HepG2 (cell line): Measurements from ENCODE around the gene CCDC57. TPM values are rescaled to one million over a fixed set of nuclear protein-coding genes. Genes with fewer than 3 reads are reported as not detected.

ENCODE experiments used
- ATAC-seq: fragments of 200-7000 bp; cut with Tn5 transposase; 3 replicates; pipeline ENCODE4 v1.9.1; 2020; ENCODE audit warnings: mild to moderate bottlenecking, moderate library complexity
- BruUV-seq: library from RNA; stranded (reverse); fragments of 400-500 nt; replicated peaks from 2 replicates; lab custom pipeline; 2021; lab: Mats Ljungman, UMichigan
- CTCF ChIA-PET: fragments of 300-600 bp; formaldehyde crosslinking; extraction: SDS; loops from one replicate; lab custom pipeline; 2021; ENCODE audit warnings: low total read pairs, inconsistent platforms, low intra/inter-chr PET ratio; lab: Yijun Ruan, JAX
- POLR2A ChIA-PET: fragments of 350-600 bp; sonication (Branson Sonifier 250); formaldehyde crosslinking; loops from one replicate; lab custom pipeline; 2020; ENCODE audit warnings: antibody characterized with exemption, inconsistent platforms; lab: Yijun Ruan, JAX
- DNase-seq: peaks from one replicate; pipeline ENCODE4 v3.0.0-alpha.2; 2015; ENCODE audit warnings: low spot score
- FAIRE-seq: peaks from 3 replicates; lab custom pipeline; 2011; peaks lifted over from hg19 to GRCh38; lab: Jason Lieb, UNC
- H2AFZ ChIP-seq: one replicate; pipeline ENCODE4 v1.6.1; 2011; ENCODE audit warnings: low read length, inconsistent platforms
- H3K27ac ChIP-seq: fragments of 300-600 bp; 3 replicates; pipeline ENCODE4 v1.8.0; 2011; ENCODE audit warnings: mixed run types, mild to moderate bottlenecking, mixed read lengths, low read length, inconsistent platforms; ENCODE audit not compliant: insufficient read depth; ENCODE audit errors: extremely low read length
- H3K27me3 ChIP-seq, 2 experiments: fragments of 200-600 bp in 1 of 2; 2 replicates in 1 of 2; 3 replicates in 1 of 2; pipeline versions ENCODE4 v1.6.0 to v1.8.0; 2011; ENCODE audit warnings: low read length in 2 of 2, mild to moderate bottlenecking in 2 of 2, moderate library complexity in 2 of 2, inconsistent platforms in 1 of 2; ENCODE audit not compliant: insufficient read depth in 2 of 2, control insufficient read depth in 1 of 2
- H3K36me3 ChIP-seq, 2 experiments: fragments of 200-600 bp in 1 of 2; replicated peaks in 1 of 2; 2 replicates in 1 of 2; 3 replicates in 1 of 2; pipeline versions ENCODE4 v1.5.1 to v1.8.0; 2011; ENCODE audit warnings: low read length in 2 of 2, inconsistent platforms in 1 of 2; ENCODE audit not compliant: insufficient read depth in 2 of 2, control insufficient read depth in 1 of 2
- H3K4me1 ChIP-seq: 2 replicates; pipeline ENCODE4 v1.5.1; 2012; ENCODE audit warnings: low read length, inconsistent platforms; ENCODE audit not compliant: insufficient read depth
- H3K4me2 ChIP-seq: 2 replicates; pipeline ENCODE4 v1.6.0; 2011; ENCODE audit warnings: low read depth, low read length, inconsistent platforms
- H3K4me3 ChIP-seq, 3 experiments: fragments of 200-600 bp in 1 of 3; sonication (generic), shearing (Covaris generic) in 1 of 3; replicated peaks in 1 of 3; 2 replicates each; pipeline ENCODE4 v1.5.1; 2011 to 2016; ENCODE audit warnings: low read length in 3 of 3, inconsistent platforms in 2 of 3, low read depth in 2 of 3, mild to moderate bottlenecking in 2 of 3, control low read depth in 1 of 3, mixed read lengths in 1 of 3; ENCODE audit not compliant: insufficient read depth in 1 of 3
- H3K79me2 ChIP-seq: one replicate; pipeline ENCODE4 v1.6.1; 2011; ENCODE audit warnings: low read length, inconsistent platforms; ENCODE audit not compliant: insufficient read depth
- H3K9ac ChIP-seq: 2 replicates; pipeline ENCODE4 v1.6.0; 2011; ENCODE audit warnings: mild to moderate bottlenecking, low read depth, low read length, inconsistent platforms; ENCODE audit not compliant: insufficient read depth
- H3K9me3 ChIP-seq: 2 replicates; pipeline ENCODE4 v1.5.1; 2012; ENCODE audit warnings: mild to moderate bottlenecking, low read length
- H4K20me1 ChIP-seq: 2 replicates; pipeline ENCODE4 v1.6.0; 2011; ENCODE audit warnings: inconsistent platforms, mild to moderate bottlenecking, low read length, moderate library complexity; ENCODE audit not compliant: insufficient read depth
- ATF7 ChIP-seq, 2 experiments: fragments of 450-650 bp in 1 of 2; sonication (generic) in 1 of 2; formaldehyde crosslinking in 1 of 2; IDR thresholded peaks; 2 replicates each; pipeline versions ENCODE4 v1.4.0 to v1.6.1; 2016 to 2020; ENCODE audit warnings: antibody characterized with exemption in 1 of 2, mild to moderate bottlenecking in 1 of 2, missing genetic modification reagents in 1 of 2
- CHD2 ChIP-seq: IDR thresholded peaks from 2 replicates; pipeline ENCODE4 v1.6.1; 2011; ENCODE audit warnings: low read depth, low read length, improper control_type of control experiment
- EED ChIP-seq: sonication (generic); formaldehyde crosslinking; IDR thresholded peaks from 2 replicates; pipeline ENCODE4 v1.5.0; 2020; ENCODE audit warnings: mild to moderate bottlenecking, missing genetic modification reagents
- HMG20A ChIP-seq: IDR thresholded peaks from 2 replicates; pipeline ENCODE4 v1.6.1; 2016; ENCODE audit warnings: borderline replicate concordance
- KDM5A ChIP-seq: fragments of 200-600 bp; sonication (generic); IDR thresholded peaks from 2 replicates; pipeline ENCODE4 v1.7.0; 2018; ENCODE audit warnings: antibody characterized with exemption, mild to moderate bottlenecking, low read length, borderline replicate concordance
- MTF1 ChIP-seq: sonication (generic); formaldehyde crosslinking; IDR thresholded peaks from 2 replicates; pipeline ENCODE4 v1.5.0; 2020; ENCODE audit warnings: missing genetic modification reagents
- PLRG1 ChIP-seq: fragments of 450-650 bp; conservative IDR thresholded peaks from 2 replicates; pipeline ENCODE4 v1.6.1; 2016
- SIN3A ChIP-seq: IDR thresholded peaks from 2 replicates; pipeline ENCODE4 v1.6.1; 2011; ENCODE audit warnings: low read depth, mild to moderate bottlenecking, control low read depth, low read length, borderline replicate concordance
- SYNCRIP ChIP-seq: fragments of 200-400 bp; formaldehyde crosslinking; IDR thresholded peaks from 2 replicates; pipeline ENCODE4 v1.6.1; 2018; ENCODE audit warnings: mild to moderate bottlenecking, low read depth, low read length; ENCODE audit not compliant: insufficient read depth
- TCF12 ChIP-seq, 2 experiments: fragments of 450-650 bp in 1 of 2; sonication (generic) in 1 of 2; formaldehyde crosslinking in 1 of 2; IDR thresholded peaks; 2 replicates each; pipeline versions ENCODE4 v1.6.1 to v1.8.0; 2017 to 2022; ENCODE audit warnings: antibody characterized with exemption in 1 of 2, mild to moderate bottlenecking in 1 of 2, missing genetic modification reagents in 1 of 2, moderate library complexity in 1 of 2
- TEAD3 ChIP-seq: optimal IDR thresholded peaks from 2 replicates; pipeline ENCODE3; 2016; ENCODE audit warnings: borderline replicate concordance
- THAP11 ChIP-seq: IDR thresholded peaks from 2 replicates; pipeline ENCODE4 v1.6.1; 2016; ENCODE audit warnings: missing biosample characterization, missing genetic modification reagents
- ZBTB38 ChIP-seq: sonication (generic); formaldehyde crosslinking; IDR thresholded peaks from 2 replicates; pipeline ENCODE4 v1.5.1; 2020; ENCODE audit warnings: mild to moderate bottlenecking, missing genetic modification reagents
- ZBTB46 ChIP-seq: sonication (generic); formaldehyde crosslinking; IDR thresholded peaks from 2 replicates; pipeline ENCODE4 v1.4.0; 2020; ENCODE audit warnings: mild to moderate bottlenecking, missing genetic modification reagents, borderline replicate concordance
- ZNF501 ChIP-seq: sonication (generic); formaldehyde crosslinking; IDR thresholded peaks from 2 replicates; pipeline ENCODE4 v1.5.1; 2020; ENCODE audit warnings: mild to moderate bottlenecking, moderate library complexity, missing genetic modification reagents
- ZNF574 ChIP-seq: sonication (generic); formaldehyde crosslinking; IDR thresholded peaks from 2 replicates; pipeline ENCODE4 v1.4.0; 2020; ENCODE audit warnings: missing genetic modification reagents
- ZNF605 ChIP-seq: sonication (generic); formaldehyde crosslinking; IDR thresholded peaks from 2 replicates; pipeline ENCODE4 v1.8.0; 2022; ENCODE audit warnings: mild to moderate bottlenecking, missing genetic modification reagents
- ZNF691 ChIP-seq: sonication (generic); formaldehyde crosslinking; IDR thresholded peaks from 2 replicates; pipeline ENCODE4 v1.4.0; 2020; ENCODE audit warnings: missing genetic modification reagents, low read depth, mild to moderate bottlenecking, borderline replicate concordance
- ZSCAN12 ChIP-seq: sonication (generic); formaldehyde crosslinking; IDR thresholded peaks from 2 replicates; pipeline ENCODE4 v1.9.0; 2021; ENCODE audit warnings: mild to moderate bottlenecking, missing genetic modification reagents
- WGBS: methylation state at CpG from one replicate; pipeline ENCODE4 v1.1.6; 2017; ENCODE audit warnings: low lambda C conversion rate; 5-methylcytosine and 5-hydroxymethylcytosine counted together
- in situ Hi-C: cut with HindIII; loops from 2 replicates; pipeline ENCODE4 v1.10.0; 2017; ENCODE audit warnings: low pct_unique_long_range_greater_than_20kb; ENCODE audit not compliant: extremely low pct_ligation_motif_present
- intact Hi-C: fragments of 100-400 bp; cut with micrococcal nuclease; formaldehyde crosslinking; loops from one replicate; pipeline ENCODE4 v1.10.0; 2022; ENCODE audit not compliant: unreplicated experiment
- polyA plus RNA-seq, 8 experiments: library from polyadenylated mRNA; depleted of rRNA in 3 of 8; stranded (reverse) in 7 of 8; unstranded in 1 of 8; fragments of >200 nt; fragmentation: Illumina TruSeq in 4 of 8; extraction: Trizol in 4 of 8; gene quantifications; 2 replicates each; pipeline versions ENCODE4 v1.2.1 to v1.2.3, GENCODE V29; 2011 to 2016; ENCODE audit warnings: low read depth in 4 of 8, missing spikeins in 1 of 8, mixed read lengths in 1 of 8; ENCODE audit not compliant: insufficient read depth in 1 of 8
- total RNA-seq, 5 experiments: library from RNA; depleted of rRNA; stranded (reverse); fragments of >200 nt; fragmentation: Illumina TruSeq; extraction: Trizol; gene quantifications; 2 replicates each; pipeline ENCODE4 v1.2.3, GENCODE V29; 2016; ENCODE audit warnings: low read depth in 1 of 5

CCDC57 gene
- total and polyA plus RNA-seq, 2 of the 13 experiments (the other 11 are each of a cell fraction or from before 2014, with no cell fraction given): 59.3 to 59.9 TPM

GRCh38 chr17:82065193-82065637 is 147.4 kb downstream of the CCDC57 start:
- Histone ChIP-seq H3K79me2 (peaks cover 20% of the 10 kb centered on the region), H3K4me2 (peak overlapping the region; percentile 96), H3K4me1 (peaks cover 28% of the 10 kb centered on the region), H3K27me3 (no peaks in the 10 kb centered on the region), H4K20me1 (no peaks in the 10 kb centered on the region), H3K9me3 (no peaks in the 10 kb centered on the region), H3K36me3 (peaks cover 19 to 34% of the 10 kb centered on the region in 2 experiments), H3K9ac (peak overlapping the region; percentile 95), H2AFZ (no peak overlapping the region), H3K4me3 (peak overlapping the region; percentile 69 to 99 (median 92)), H3K27ac (peak overlapping the region; percentile 64)
- in situ Hi-C loops (no loop called here), intact Hi-C loops (no loop called here)
- POLR2A ChIA-PET: interaction anchor here (0.6 to 3.4 kb wide), 8 partner anchors 9 to 41 kb away, joined by 3 to 14 read pairs (median 4); partner anchors contain the start of gene DCXR
- BruUV-seq: no TSS peak
- 1% methylated on average over 21 of the region's 47 CpGs for WGBS
- CTCF ChIA-PET: no interaction called here
- FAIRE-seq (no peak), ATAC-seq (peak; percentile 3; the same call in 2 of the 3 replicates), DNase-seq (no peak)
- TF ChIP-seq MTF1 (CRISPR knock-in tag) (no peak), ZNF574 (CRISPR knock-in tag) (no peak), ZNF691 (CRISPR knock-in tag) (no peak), ATF7 (IDR thresholded peaks at IDR 0.05) (no peak), ATF7 (CRISPR knock-in tag; IDR thresholded peaks at IDR 0.05) (no peak), TCF12 (IDR thresholded peaks at IDR 0.05) (no peak), TCF12 (CRISPR knock-in tag; IDR thresholded peaks at IDR 0.05) (peak; percentile 10; the same call in 1 of the 2 replicates), ZNF501 (no peak), EED (0 out of 2 replicates have a peak, but pooled peaks have one; percentile 3), TEAD3 (CRISPR knock-in tag) (no peak), ZSCAN12 (CRISPR knock-in tag) (0 out of 2 replicates have a peak, but pooled peaks have one; percentile 55), ZBTB46 (CRISPR knock-in tag) (no peak), KDM5A (peak; percentile 88), PLRG1 (no peak), SIN3A (peak; percentile 5; the same call in 1 of the 2 replicates), THAP11 (CRISPR knock-in tag) (no peak), HMG20A (no peak), CHD2 (peak; percentile 86), ZBTB38 (CRISPR knock-in tag) (no peak), ZNF605 (CRISPR knock-in tag) (peak; percentile 71; the same call in 1 of the 2 replicates), SYNCRIP (no peak)
